Measurements from ENCODE around the gene IGFBP5.

- TF ChIP-seq, protein P1, sequence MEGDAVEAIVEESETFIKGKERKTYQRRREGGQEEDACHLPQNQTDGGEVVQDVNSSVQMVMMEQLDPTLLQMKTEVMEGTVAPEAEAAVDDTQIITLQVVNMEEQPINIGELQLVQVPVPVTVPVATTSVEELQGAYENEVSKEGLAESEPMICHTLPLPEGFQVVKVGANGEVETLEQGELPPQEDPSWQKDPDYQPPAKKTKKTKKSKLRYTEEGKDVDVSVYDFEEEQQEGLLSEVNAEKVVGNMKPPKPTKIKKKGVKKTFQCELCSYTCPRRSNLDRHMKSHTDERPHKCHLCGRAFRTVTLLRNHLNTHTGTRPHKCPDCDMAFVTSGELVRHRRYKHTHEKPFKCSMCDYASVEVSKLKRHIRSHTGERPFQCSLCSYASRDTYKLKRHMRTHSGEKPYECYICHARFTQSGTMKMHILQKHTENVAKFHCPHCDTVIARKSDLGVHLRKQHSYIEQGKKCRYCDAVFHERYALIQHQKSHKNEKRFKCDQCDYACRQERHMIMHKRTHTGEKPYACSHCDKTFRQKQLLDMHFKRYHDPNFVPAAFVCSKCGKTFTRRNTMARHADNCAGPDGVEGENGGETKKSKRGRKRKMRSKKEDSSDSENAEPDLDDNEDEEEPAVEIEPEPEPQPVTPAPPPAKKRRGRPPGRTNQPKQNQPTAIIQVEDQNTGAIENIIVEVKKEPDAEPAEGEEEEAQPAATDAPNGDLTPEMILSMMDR (IDR thresholded peaks at IDR 0.05; ENCODE audit: insufficient read depth, low read length, poor library complexity, severe bottlenecking): no peak
- no peak for TF ChIP-seq EZH2phosphoT487 (conservative IDR thresholded peaks at IDR 0.05; ENCODE audit: low read length)
Observed at GRCh38 chr2:216733046-216733445, 37.7 kb upstream of the IGFBP5 start.
